Esophagus muscularis mucosa (tissue), 4 donors: ENCODE measurements around the gene NDUFV3.

ENCODE experiments used
- EP300 ChIP-seq: sonication (generic); formaldehyde crosslinking; IDR thresholded peaks from one replicate; pipeline ENCODE4 v1.6.1; 2017; ENCODE audit warnings: antibody characterized with exemption
- POLR2A ChIP-seq: fragments of 450-650 bp; IDR thresholded peaks from one replicate; pipeline ENCODE4 v1.6.1; 2017; ENCODE audit warnings: antibody characterized with exemption, moderate library complexity, mild to moderate bottlenecking, low read depth
- POLR2AphosphoS5 ChIP-seq, 2 donors: sonication (generic); formaldehyde crosslinking; IDR thresholded peaks; one replicate each; pipeline ENCODE4 v1.6.1; 2017; ENCODE audit warnings: antibody characterized with exemption in 2 of 2
- TF ChIP-seq, protein P1 (sequence below), 3 experiments: fragments of 200-600 bp in 2 of 3; fragments of 450-650 bp in 1 of 3; sonication (generic) in 2 of 3; IDR thresholded peaks; one replicate each; pipeline ENCODE4 v1.5.1; 2017 to 2019; ENCODE audit warnings: antibody characterized with exemption in 3 of 3, mild to moderate bottlenecking in 2 of 3, moderate library complexity in 1 of 3

DNA sequence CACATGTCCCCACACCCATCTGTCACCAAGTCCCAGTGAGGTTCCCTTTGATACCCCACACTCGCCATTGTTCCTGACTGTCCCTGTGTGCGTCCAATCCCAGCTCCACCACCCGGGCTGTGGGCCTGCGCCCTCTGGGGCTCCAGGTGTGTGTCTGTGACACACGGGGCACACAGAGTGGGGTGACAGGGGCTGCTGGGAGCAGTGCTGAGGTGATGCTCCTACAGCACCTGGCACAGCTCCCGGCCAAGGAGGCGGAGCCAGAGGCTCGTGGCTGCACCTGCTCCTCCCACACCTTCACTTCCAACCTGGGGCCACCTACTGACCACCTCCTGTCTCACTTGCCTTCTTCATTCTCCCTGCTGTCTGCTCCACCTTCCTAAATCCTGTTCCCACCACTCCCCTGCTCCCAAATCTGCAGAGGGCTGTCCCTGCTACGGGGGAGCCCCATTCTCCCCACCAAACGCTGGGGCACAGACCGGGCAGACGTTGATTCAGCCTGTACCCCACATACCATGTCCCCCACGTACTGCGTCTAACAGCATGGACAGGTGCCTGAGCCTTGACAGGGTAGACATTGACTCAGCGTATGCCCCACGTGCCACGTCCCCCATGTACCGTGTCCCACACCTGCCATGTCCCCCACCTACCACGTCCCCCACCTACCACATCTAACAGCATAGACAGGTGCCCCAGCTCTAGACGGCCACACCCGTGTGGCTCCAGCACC, 30.2 kb upstream of the NDUFV3 start:
- TF ChIP-seq, protein P1, sequence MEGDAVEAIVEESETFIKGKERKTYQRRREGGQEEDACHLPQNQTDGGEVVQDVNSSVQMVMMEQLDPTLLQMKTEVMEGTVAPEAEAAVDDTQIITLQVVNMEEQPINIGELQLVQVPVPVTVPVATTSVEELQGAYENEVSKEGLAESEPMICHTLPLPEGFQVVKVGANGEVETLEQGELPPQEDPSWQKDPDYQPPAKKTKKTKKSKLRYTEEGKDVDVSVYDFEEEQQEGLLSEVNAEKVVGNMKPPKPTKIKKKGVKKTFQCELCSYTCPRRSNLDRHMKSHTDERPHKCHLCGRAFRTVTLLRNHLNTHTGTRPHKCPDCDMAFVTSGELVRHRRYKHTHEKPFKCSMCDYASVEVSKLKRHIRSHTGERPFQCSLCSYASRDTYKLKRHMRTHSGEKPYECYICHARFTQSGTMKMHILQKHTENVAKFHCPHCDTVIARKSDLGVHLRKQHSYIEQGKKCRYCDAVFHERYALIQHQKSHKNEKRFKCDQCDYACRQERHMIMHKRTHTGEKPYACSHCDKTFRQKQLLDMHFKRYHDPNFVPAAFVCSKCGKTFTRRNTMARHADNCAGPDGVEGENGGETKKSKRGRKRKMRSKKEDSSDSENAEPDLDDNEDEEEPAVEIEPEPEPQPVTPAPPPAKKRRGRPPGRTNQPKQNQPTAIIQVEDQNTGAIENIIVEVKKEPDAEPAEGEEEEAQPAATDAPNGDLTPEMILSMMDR (IDR thresholded peaks at IDR 0.05), result no peak
- TF ChIP-seq POLR2AphosphoS5 (IDR thresholded peaks at IDR 0.05) (no peak), POLR2A (no peak), EP300 (no peak)
